ENCODE results near the gene BUB3.
"Not testable (repeated sequence)": the region's sequence is repeated elsewhere in the genome, so short reads cannot be mapped to it uniquely, and the experiment has no call there.

The BUB3 gene

DNA sequence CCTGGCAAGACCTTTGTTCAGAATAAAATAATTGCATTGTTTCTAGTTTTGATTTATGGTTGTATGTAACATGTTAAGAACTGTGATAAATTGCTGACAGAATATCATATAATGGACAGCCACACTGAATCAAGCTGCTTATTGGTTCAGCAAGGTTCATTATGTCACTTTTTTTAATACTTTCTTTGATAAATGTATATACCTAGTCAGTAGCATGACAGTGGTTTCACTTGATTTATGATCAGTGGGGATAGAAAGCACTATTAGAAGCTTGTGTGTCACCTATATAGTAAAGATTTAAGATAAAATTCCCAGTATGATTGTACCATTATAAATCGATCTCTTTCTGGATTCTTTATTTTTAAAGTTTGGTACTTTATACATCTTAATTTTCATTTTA lies 4.5 kb downstream of the BUB3 start:
- no peak overlapping the region for H3K4me3 ChIP-seq (replicated peaks; ENCODE audit: low read depth, low read length)
- TF ChIP-seq, protein P1, sequence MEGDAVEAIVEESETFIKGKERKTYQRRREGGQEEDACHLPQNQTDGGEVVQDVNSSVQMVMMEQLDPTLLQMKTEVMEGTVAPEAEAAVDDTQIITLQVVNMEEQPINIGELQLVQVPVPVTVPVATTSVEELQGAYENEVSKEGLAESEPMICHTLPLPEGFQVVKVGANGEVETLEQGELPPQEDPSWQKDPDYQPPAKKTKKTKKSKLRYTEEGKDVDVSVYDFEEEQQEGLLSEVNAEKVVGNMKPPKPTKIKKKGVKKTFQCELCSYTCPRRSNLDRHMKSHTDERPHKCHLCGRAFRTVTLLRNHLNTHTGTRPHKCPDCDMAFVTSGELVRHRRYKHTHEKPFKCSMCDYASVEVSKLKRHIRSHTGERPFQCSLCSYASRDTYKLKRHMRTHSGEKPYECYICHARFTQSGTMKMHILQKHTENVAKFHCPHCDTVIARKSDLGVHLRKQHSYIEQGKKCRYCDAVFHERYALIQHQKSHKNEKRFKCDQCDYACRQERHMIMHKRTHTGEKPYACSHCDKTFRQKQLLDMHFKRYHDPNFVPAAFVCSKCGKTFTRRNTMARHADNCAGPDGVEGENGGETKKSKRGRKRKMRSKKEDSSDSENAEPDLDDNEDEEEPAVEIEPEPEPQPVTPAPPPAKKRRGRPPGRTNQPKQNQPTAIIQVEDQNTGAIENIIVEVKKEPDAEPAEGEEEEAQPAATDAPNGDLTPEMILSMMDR (IDR thresholded peaks at IDR 0.05; ENCODE audit: low read length, missing control alignments): no peak

DNA sequence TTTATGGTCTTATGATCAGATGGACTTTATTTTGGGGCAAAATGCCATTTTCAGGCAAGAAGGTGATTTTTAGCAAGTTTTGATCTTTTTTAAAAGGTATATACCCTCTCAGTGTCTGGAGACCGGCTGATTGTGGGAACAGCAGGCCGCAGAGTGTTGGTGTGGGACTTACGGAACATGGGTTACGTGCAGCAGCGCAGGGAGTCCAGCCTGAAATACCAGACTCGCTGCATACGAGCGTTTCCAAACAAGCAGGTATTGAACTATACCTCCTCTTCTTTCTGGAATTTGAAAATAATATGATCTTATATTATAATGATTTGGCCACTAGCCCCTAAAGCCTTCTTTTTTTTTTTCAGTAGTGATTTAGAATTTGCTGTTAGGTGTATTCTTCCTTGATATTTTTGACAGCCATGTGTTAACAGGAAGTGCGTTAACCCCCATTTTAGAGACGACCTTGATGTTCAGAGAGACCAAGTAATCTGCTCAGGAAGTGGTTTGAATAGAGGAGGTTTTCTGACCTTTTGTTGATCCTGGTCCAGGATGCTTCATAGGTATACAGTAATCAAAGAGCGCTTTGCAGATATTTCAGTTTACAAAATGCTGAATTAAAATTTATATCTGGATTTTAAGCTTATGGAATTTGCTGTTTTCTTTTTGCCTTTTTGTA lies 6.2 kb downstream of the BUB3 start:
- no peak overlapping the region for H3K4me3 ChIP-seq (replicated peaks; ENCODE audit: low read depth, low read length)
- TF ChIP-seq, protein P1 (IDR thresholded peaks at IDR 0.05; ENCODE audit: low read length, missing control alignments): no peak
- no peak for DNase-seq (ENCODE audit: low read depth)

More for the DNA sequence above, 4.5 kb downstream of the BUB3 start:
- DNase-seq (ENCODE audit: low read depth): no peak

DNA sequence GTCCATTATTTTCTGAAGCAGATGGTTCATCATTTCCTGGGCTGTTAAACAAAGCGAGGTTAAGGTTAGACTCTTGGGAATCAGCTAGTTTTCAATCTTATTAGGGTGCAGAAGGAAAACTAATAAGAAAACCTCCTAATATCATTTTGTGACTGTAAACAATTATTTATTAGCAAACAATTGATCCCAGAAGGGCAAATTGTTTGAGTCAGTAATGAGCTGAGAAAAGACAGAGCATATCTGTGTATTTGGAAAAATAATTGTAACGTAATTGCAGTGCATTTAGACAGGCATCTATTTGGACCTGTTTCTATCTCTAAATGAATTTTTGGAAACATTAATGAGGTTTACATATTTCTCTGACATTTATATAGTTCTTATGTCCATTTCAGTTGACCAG lies 10.1 kb downstream of the BUB3 start:
- TF ChIP-seq, protein P1 (IDR thresholded peaks at IDR 0.05; ENCODE audit: low read length, missing control alignments): no peak
- no peak for DNase-seq (ENCODE audit: low read depth)
- H3K4me3 ChIP-seq (replicated peaks; ENCODE audit: low read depth, low read length): no peak overlapping the region

DNA sequence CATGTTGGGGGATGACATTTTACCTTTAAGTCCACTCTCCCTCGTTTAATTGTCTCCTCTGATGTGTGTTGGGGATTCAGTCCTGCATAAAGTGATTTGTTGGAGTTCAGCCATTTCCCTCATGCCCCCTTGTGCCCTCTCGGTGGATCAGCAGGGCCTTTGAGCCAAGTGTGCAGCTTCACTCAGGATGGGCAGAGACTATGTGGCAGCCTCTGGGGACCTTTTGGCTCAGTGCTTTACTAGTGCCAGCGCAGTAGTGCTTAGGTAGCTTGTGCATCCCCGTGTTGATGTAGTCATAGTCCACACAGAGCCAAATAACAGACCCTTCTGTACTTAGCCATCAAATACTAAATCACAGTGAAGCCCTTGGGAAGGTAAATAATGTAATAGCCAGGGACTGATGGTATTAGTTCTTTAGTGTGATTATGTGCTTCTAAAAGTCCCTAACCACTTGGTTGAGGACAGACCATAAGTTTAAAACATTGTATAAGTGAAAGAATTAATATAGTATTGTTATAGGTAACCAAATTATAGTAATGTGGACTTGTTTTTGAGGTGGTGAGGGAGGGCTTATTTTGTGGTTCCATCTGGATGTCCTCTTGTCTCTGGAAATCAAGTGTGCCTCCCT lies 11.4 kb downstream of the BUB3 start:
- TF ChIP-seq, protein P1 (IDR thresholded peaks at IDR 0.05; ENCODE audit: low read length, missing control alignments): no peak
- DNase-seq (ENCODE audit: low read depth): no peak
- H3K4me3 ChIP-seq (replicated peaks; ENCODE audit: low read depth, low read length): no peak overlapping the region

DNA sequence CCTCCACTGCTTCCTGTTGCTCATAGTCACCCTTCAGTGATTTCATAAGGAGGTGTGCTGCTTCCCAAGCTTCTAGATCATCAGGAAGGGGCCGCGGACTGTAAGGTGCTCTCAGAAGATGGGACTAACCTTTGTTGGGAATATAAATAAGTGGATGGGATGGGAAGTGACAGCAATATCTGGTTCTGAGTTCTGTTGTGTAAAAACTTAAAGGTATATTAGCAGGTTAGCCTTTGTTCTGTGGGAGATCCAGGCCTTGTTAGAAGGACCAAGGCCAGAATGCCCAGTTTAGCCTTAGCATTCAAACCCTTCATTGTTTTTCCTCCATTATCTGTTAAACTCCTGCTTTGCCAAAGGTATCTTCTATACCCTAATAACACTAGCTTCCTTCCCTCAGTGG lies 12.4 kb downstream of the BUB3 start:
- no peak for DNase-seq (ENCODE audit: low read depth)
- H3K4me3 ChIP-seq (replicated peaks; ENCODE audit: low read depth, low read length): no peak overlapping the region
- TF ChIP-seq, protein P1 (IDR thresholded peaks at IDR 0.05; ENCODE audit: low read length, missing control alignments): no peak

DNA sequence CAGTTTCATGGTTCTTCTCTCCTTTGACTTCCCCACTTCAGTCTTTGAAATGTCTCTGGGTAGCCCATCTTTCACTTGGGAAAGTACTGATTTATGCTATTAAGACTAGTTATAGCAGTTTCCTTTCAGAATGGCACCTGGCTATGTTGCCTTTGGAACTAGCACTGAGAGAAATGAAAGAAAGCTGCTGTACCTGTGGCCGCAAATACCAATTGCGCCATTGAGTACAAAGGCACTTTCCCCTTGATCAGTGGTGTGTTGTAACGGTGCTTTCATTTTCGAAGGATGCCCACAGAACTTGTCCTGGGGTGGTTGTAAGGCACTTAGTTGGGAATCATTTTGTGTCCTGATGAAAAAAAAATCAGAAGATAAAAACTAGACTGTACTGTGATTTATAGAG lies 16.8 kb downstream of the BUB3 start:
- no peak overlapping the region for H3K4me3 ChIP-seq (replicated peaks; ENCODE audit: low read depth, low read length)
- DNase-seq (ENCODE audit: low read depth): no peak
- TF ChIP-seq, protein P1 (IDR thresholded peaks at IDR 0.05; ENCODE audit: low read length, missing control alignments): no peak

DNA sequence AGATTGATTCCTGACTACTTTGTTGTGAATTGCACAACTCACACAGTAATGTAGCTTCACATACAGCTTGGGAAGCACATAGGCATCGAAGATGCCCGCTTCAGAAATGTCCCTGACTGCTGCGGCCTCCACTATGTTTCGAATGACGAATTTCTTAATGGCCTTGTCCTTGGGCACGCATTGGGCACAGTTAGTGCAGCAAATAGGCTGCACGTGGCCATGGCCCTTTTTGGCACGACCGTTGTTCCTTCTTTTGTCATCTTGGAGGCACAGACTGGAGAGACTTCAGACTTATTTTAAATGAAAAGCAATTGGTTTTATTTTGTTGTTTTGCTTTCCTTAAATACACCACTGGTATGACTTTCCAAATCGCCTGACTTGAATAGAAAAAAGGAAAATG lies 17.4 kb downstream of the BUB3 start:
- DNase-seq (ENCODE audit: low read depth); H3K4me3 ChIP-seq (replicated peaks; ENCODE audit: low read depth, low read length): not testable (repeated sequence)
